HepG2 (cell line): ENCODE data around the gene PARVA. TPM values are rescaled to one million over a fixed set of nuclear protein-coding genes. Genes with fewer than 3 reads are reported as not detected.

Source experiments
- ATAC-seq: fragments of 200-7000 bp; cut with Tn5 transposase; 3 replicates; pipeline ENCODE4 v1.9.1; 2020; ENCODE audit warnings: mild to moderate bottlenecking, moderate library complexity
- BruUV-seq: library from RNA; stranded (reverse); fragments of 400-500 nt; replicated peaks from 2 replicates; lab custom pipeline; 2021; lab: Mats Ljungman, UMichigan
- CTCF ChIA-PET: fragments of 300-600 bp; formaldehyde crosslinking; extraction: SDS; loops from one replicate; lab custom pipeline; 2021; ENCODE audit warnings: low total read pairs, inconsistent platforms, low intra/inter-chr PET ratio; lab: Yijun Ruan, JAX
- POLR2A ChIA-PET: fragments of 350-600 bp; sonication (Branson Sonifier 250); formaldehyde crosslinking; loops from one replicate; lab custom pipeline; 2020; ENCODE audit warnings: antibody characterized with exemption, inconsistent platforms; lab: Yijun Ruan, JAX
- DNase-seq: peaks from one replicate; pipeline ENCODE4 v3.0.0-alpha.2; 2015; ENCODE audit warnings: low spot score
- FAIRE-seq: peaks from 3 replicates; lab custom pipeline; 2011; peaks lifted over from hg19 to GRCh38; lab: Jason Lieb, UNC
- H2AFZ ChIP-seq: one replicate; pipeline ENCODE4 v1.6.1; 2011; ENCODE audit warnings: low read length, inconsistent platforms
- H3K27ac ChIP-seq: fragments of 300-600 bp; 3 replicates; pipeline ENCODE4 v1.8.0; 2011; ENCODE audit warnings: mixed run types, mild to moderate bottlenecking, mixed read lengths, low read length, inconsistent platforms; ENCODE audit not compliant: insufficient read depth; ENCODE audit errors: extremely low read length
- H3K27me3 ChIP-seq, 2 experiments: fragments of 200-600 bp in 1 of 2; 2 replicates in 1 of 2; 3 replicates in 1 of 2; pipeline versions ENCODE4 v1.6.0 to v1.8.0; 2011; ENCODE audit warnings: low read length in 2 of 2, mild to moderate bottlenecking in 2 of 2, moderate library complexity in 2 of 2, inconsistent platforms in 1 of 2; ENCODE audit not compliant: insufficient read depth in 2 of 2, control insufficient read depth in 1 of 2
- H3K36me3 ChIP-seq, 2 experiments: fragments of 200-600 bp in 1 of 2; replicated peaks in 1 of 2; 2 replicates in 1 of 2; 3 replicates in 1 of 2; pipeline versions ENCODE4 v1.5.1 to v1.8.0; 2011; ENCODE audit warnings: low read length in 2 of 2, inconsistent platforms in 1 of 2; ENCODE audit not compliant: insufficient read depth in 2 of 2, control insufficient read depth in 1 of 2
- H3K4me1 ChIP-seq: 2 replicates; pipeline ENCODE4 v1.5.1; 2012; ENCODE audit warnings: low read length, inconsistent platforms; ENCODE audit not compliant: insufficient read depth
- H3K4me2 ChIP-seq: 2 replicates; pipeline ENCODE4 v1.6.0; 2011; ENCODE audit warnings: low read depth, low read length, inconsistent platforms
- H3K4me3 ChIP-seq, 3 experiments: fragments of 200-600 bp in 1 of 3; sonication (generic), shearing (Covaris generic) in 1 of 3; replicated peaks in 1 of 3; 2 replicates each; pipeline ENCODE4 v1.5.1; 2011 to 2016; ENCODE audit warnings: low read length in 3 of 3, inconsistent platforms in 2 of 3, low read depth in 2 of 3, mild to moderate bottlenecking in 2 of 3, control low read depth in 1 of 3, mixed read lengths in 1 of 3; ENCODE audit not compliant: insufficient read depth in 1 of 3
- H3K79me2 ChIP-seq: one replicate; pipeline ENCODE4 v1.6.1; 2011; ENCODE audit warnings: low read length, inconsistent platforms; ENCODE audit not compliant: insufficient read depth
- H3K9ac ChIP-seq: 2 replicates; pipeline ENCODE4 v1.6.0; 2011; ENCODE audit warnings: mild to moderate bottlenecking, low read depth, low read length, inconsistent platforms; ENCODE audit not compliant: insufficient read depth
- H3K9me3 ChIP-seq: 2 replicates; pipeline ENCODE4 v1.5.1; 2012; ENCODE audit warnings: mild to moderate bottlenecking, low read length
- H4K20me1 ChIP-seq: 2 replicates; pipeline ENCODE4 v1.6.0; 2011; ENCODE audit warnings: inconsistent platforms, mild to moderate bottlenecking, low read length, moderate library complexity; ENCODE audit not compliant: insufficient read depth
- ATM ChIP-seq: fragments of 450-650 bp; IDR thresholded peaks from 2 replicates; pipeline ENCODE4 v1.7.1; 2017; ENCODE audit warnings: mild to moderate bottlenecking, borderline replicate concordance
- EHMT2 ChIP-seq: fragments of 200-600 bp; sonication (generic); IDR thresholded peaks from 2 replicates; pipeline ENCODE4 v1.7.0; 2017; ENCODE audit warnings: antibody characterized with exemption, low read depth, low read length, borderline replicate concordance
- FOXA3 ChIP-seq: IDR thresholded peaks from 2 replicates; pipeline ENCODE4 v1.6.1; 2016; ENCODE audit warnings: missing genetic modification reagents, missing compliant biosample characterization
- GATAD1 ChIP-seq: IDR thresholded peaks from 2 replicates; pipeline ENCODE4 v1.6.1; 2016; ENCODE audit warnings: missing genetic modification reagents, missing compliant biosample characterization
- HNF1A ChIP-seq, 2 experiments: sonication (generic) in 1 of 2; formaldehyde crosslinking in 1 of 2; IDR thresholded peaks; 2 replicates each; pipeline versions ENCODE4 v1.4.0 to v1.6.1; 2016 to 2020; ENCODE audit warnings: borderline replicate concordance in 1 of 2, low read depth in 1 of 2, mild to moderate bottlenecking in 1 of 2, missing genetic modification reagents in 1 of 2
- MXD1 ChIP-seq: sonication (generic); formaldehyde crosslinking; IDR thresholded peaks from 2 replicates; pipeline ENCODE4 v1.4.0; 2020; ENCODE audit warnings: mild to moderate bottlenecking, missing genetic modification reagents
- RFX3 ChIP-seq: IDR thresholded peaks from 2 replicates; pipeline ENCODE4 v1.6.1; 2016; ENCODE audit warnings: missing biosample characterization, missing genetic modification reagents
- ZFP91 ChIP-seq: sonication (generic); formaldehyde crosslinking; IDR thresholded peaks from 2 replicates; pipeline ENCODE4 v1.9.0; 2022; ENCODE audit warnings: missing genetic modification reagents, mild to moderate bottlenecking, borderline replicate concordance
- ZNF343 ChIP-seq: sonication (generic); formaldehyde crosslinking; IDR thresholded peaks from 2 replicates; pipeline ENCODE4 v1.4.0; 2020; ENCODE audit warnings: mild to moderate bottlenecking, missing genetic modification reagents
- WGBS: methylation state at CpG from one replicate; pipeline ENCODE4 v1.1.6; 2017; ENCODE audit warnings: low lambda C conversion rate; 5-methylcytosine and 5-hydroxymethylcytosine counted together
- in situ Hi-C: cut with HindIII; loops from 2 replicates; pipeline ENCODE4 v1.10.0; 2017; ENCODE audit warnings: low pct_unique_long_range_greater_than_20kb; ENCODE audit not compliant: extremely low pct_ligation_motif_present
- intact Hi-C: fragments of 100-400 bp; cut with micrococcal nuclease; formaldehyde crosslinking; loops from one replicate; pipeline ENCODE4 v1.10.0; 2022; ENCODE audit not compliant: unreplicated experiment
- polyA plus RNA-seq, 8 experiments: library from polyadenylated mRNA; depleted of rRNA in 3 of 8; stranded (reverse) in 7 of 8; unstranded in 1 of 8; fragments of >200 nt; fragmentation: Illumina TruSeq in 4 of 8; extraction: Trizol in 4 of 8; gene quantifications; 2 replicates each; pipeline versions ENCODE4 v1.2.1 to v1.2.3, GENCODE V29; 2011 to 2016; ENCODE audit warnings: low read depth in 4 of 8, missing spikeins in 1 of 8, mixed read lengths in 1 of 8; ENCODE audit not compliant: insufficient read depth in 1 of 8
- total RNA-seq, 5 experiments: library from RNA; depleted of rRNA; stranded (reverse); fragments of >200 nt; fragmentation: Illumina TruSeq; extraction: Trizol; gene quantifications; 2 replicates each; pipeline ENCODE4 v1.2.3, GENCODE V29; 2016; ENCODE audit warnings: low read depth in 1 of 5

PARVA gene
- total and polyA plus RNA-seq, 2 of the 13 experiments (the other 11 are each of a cell fraction or from before 2014, with no cell fraction given), result 5.9 to 9.1 TPM

GRCh38 chr11:12429155-12429554 is 51.8 kb downstream of the PARVA start:
- Histone ChIP-seq H2AFZ (no peak overlapping the region), H3K9me3 (no peaks in the 10 kb centered on the region), H3K27me3 (no peaks in the 10 kb centered on the region), H3K9ac (no peak overlapping the region), H3K4me3 (no peak overlapping the region), H3K4me2 (peak overlapping the region; percentile 35; the same call in 1 of the 2 replicates), H3K27ac (no peak overlapping the region), H3K79me2 (no peaks in the 10 kb centered on the region), H3K4me1 (peaks cover 35% of the 10 kb centered on the region), H4K20me1 (no peaks in the 10 kb centered on the region), H3K36me3 (no peaks in the 10 kb centered on the region)
- in situ Hi-C loops, result no loop called here
- POLR2A ChIA-PET, result no interaction called here
- DNase-seq (no peak), FAIRE-seq (no peak), ATAC-seq (no peak; the same call in 2 of the 3 replicates)
- no peak for TF ChIP-seq ZNF343 (CRISPR knock-in tag)
- TF ChIP-seq ATM, result no peak
- TF ChIP-seq ZFP91 (CRISPR knock-in tag), result no peak
- TF ChIP-seq EHMT2, result no peak
- no peak for TF ChIP-seq RFX3 (CRISPR knock-in tag)
- TF ChIP-seq FOXA3 (CRISPR knock-in tag), result 0 out of 2 replicates have a peak, but pooled peaks have one; percentile 15
- peak; percentile 60 for TF ChIP-seq HNF1A (IDR thresholded peaks at IDR 0.05; ENCODE audit: low read depth)
- TF ChIP-seq HNF1A (CRISPR knock-in tag; IDR thresholded peaks at IDR 0.05; ENCODE audit: borderline replicate concordance), result peak; percentile 47; the same call in 1 of the 2 replicates
- TF ChIP-seq GATAD1 (CRISPR knock-in tag), result no peak
- TF ChIP-seq MXD1, result no peak
- WGBS, result 46% methylated on average over 3 of the region's 3 CpGs
- CTCF ChIA-PET, result no interaction called here
- BruUV-seq, result no TSS peak
- intact Hi-C loops, result no loop called here
